HL-60 (cell line): ENCODE measurements around the gene MAP2K4.

ENCODE experiments used
- TF ChIP-seq, protein P1 (sequence below): IDR thresholded peaks from one replicate; pipeline ENCODE4 v1.5.1; 2011; ENCODE audit warnings: low read length, control low read depth, inconsistent platforms; ENCODE audit not compliant: insufficient read depth
- TF ChIP-seq, protein P2 (sequence below): IDR thresholded peaks from 2 replicates; pipeline ENCODE4 v1.6.1; 2012; ENCODE audit warnings: low read depth; ENCODE audit not compliant: insufficient replicate concordance

DNA sequence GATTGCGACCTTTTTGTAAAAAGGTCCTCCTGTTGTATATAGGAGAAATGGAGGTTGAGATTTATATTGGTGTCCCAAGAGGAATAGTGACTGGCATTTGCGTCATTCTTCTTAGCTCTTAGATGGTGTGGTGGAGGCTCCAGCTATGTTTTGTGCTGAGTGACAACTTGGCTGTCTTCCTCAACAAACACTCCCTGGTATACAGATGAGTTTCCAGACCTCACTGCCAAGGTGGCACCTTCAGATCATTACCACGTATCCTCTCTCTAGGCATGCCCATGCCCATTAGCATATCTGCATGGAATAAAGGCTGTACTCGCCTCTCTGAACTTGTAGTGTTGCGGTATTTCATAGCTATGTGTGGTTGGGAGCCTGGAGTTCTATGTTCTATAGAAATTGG is 120.0 kb downstream of the MAP2K4 start:
- TF ChIP-seq, protein P1, sequence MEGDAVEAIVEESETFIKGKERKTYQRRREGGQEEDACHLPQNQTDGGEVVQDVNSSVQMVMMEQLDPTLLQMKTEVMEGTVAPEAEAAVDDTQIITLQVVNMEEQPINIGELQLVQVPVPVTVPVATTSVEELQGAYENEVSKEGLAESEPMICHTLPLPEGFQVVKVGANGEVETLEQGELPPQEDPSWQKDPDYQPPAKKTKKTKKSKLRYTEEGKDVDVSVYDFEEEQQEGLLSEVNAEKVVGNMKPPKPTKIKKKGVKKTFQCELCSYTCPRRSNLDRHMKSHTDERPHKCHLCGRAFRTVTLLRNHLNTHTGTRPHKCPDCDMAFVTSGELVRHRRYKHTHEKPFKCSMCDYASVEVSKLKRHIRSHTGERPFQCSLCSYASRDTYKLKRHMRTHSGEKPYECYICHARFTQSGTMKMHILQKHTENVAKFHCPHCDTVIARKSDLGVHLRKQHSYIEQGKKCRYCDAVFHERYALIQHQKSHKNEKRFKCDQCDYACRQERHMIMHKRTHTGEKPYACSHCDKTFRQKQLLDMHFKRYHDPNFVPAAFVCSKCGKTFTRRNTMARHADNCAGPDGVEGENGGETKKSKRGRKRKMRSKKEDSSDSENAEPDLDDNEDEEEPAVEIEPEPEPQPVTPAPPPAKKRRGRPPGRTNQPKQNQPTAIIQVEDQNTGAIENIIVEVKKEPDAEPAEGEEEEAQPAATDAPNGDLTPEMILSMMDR: no peak
- TF ChIP-seq, protein P2, sequence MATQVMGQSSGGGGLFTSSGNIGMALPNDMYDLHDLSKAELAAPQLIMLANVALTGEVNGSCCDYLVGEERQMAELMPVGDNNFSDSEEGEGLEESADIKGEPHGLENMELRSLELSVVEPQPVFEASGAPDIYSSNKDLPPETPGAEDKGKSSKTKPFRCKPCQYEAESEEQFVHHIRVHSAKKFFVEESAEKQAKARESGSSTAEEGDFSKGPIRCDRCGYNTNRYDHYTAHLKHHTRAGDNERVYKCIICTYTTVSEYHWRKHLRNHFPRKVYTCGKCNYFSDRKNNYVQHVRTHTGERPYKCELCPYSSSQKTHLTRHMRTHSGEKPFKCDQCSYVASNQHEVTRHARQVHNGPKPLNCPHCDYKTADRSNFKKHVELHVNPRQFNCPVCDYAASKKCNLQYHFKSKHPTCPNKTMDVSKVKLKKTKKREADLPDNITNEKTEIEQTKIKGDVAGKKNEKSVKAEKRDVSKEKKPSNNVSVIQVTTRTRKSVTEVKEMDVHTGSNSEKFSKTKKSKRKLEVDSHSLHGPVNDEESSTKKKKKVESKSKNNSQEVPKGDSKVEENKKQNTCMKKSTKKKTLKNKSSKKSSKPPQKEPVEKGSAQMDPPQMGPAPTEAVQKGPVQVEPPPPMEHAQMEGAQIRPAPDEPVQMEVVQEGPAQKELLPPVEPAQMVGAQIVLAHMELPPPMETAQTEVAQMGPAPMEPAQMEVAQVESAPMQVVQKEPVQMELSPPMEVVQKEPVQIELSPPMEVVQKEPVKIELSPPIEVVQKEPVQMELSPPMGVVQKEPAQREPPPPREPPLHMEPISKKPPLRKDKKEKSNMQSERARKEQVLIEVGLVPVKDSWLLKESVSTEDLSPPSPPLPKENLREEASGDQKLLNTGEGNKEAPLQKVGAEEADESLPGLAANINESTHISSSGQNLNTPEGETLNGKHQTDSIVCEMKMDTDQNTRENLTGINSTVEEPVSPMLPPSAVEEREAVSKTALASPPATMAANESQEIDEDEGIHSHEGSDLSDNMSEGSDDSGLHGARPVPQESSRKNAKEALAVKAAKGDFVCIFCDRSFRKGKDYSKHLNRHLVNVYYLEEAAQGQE: no peak
